Astrocyte (in vitro differentiated cells and primary cell): ENCODE results near the gene VWC2. TPM values are rescaled to one million over a fixed set of nuclear protein-coding genes. Genes with fewer than 3 reads are reported as not detected.

Source experiments
- DNase-seq: peaks from one replicate; pipeline ENCODE4 v3.0.0-alpha.2; 2010; ENCODE audit warnings: low read depth
- FAIRE-seq: peaks from 2 replicates; lab custom pipeline; 2011; peaks lifted over from hg19 to GRCh38; lab: Jason Lieb, UNC
- H2AFZ ChIP-seq: 2 replicates; pipeline ENCODE4 v1.6.0; 2012; ENCODE audit warnings: low read depth, low read length, inconsistent platforms
- H3K27ac ChIP-seq: 2 replicates; pipeline ENCODE4 v1.5.1; 2011; ENCODE audit warnings: low read depth, low read length, inconsistent platforms
- H3K27me3 ChIP-seq: 2 replicates; pipeline ENCODE4 v1.6.0; 2011; ENCODE audit warnings: low read length, inconsistent platforms; ENCODE audit not compliant: insufficient read depth
- H3K36me3 ChIP-seq: 2 replicates; pipeline ENCODE4 v1.5.1; 2011; ENCODE audit warnings: low read length, inconsistent platforms; ENCODE audit not compliant: insufficient read depth
- H3K4me1 ChIP-seq: 2 replicates; pipeline ENCODE4 v1.5.1; 2011; ENCODE audit warnings: low read length, inconsistent platforms; ENCODE audit not compliant: insufficient read depth
- H3K4me2 ChIP-seq: 2 replicates; pipeline ENCODE4 v1.6.0; 2012; ENCODE audit warnings: low read length, inconsistent platforms
- H3K4me3 ChIP-seq: 2 replicates; pipeline ENCODE4 v1.5.1; 2011; ENCODE audit warnings: low read depth, mild to moderate bottlenecking, low read length, inconsistent platforms; ENCODE audit not compliant: insufficient read depth
- H3K79me2 ChIP-seq: 2 replicates; pipeline ENCODE4 v1.6.0; 2012; ENCODE audit warnings: mild to moderate bottlenecking, low read length, inconsistent platforms; ENCODE audit not compliant: insufficient read depth
- H3K9ac ChIP-seq: 2 replicates; pipeline ENCODE4 v1.6.0; 2012; ENCODE audit warnings: mild to moderate bottlenecking, low read length, inconsistent platforms
- H3K9me3 ChIP-seq: 2 replicates; pipeline ENCODE4 v1.5.1; 2012; ENCODE audit warnings: low read depth, mild to moderate bottlenecking, low read length, inconsistent platforms; ENCODE audit not compliant: insufficient read depth
- H4K20me1 ChIP-seq: 2 replicates; pipeline ENCODE4 v1.6.0; 2012; ENCODE audit warnings: low read length, inconsistent platforms; ENCODE audit not compliant: insufficient read depth
- H3K27ac Mint-ChIP-seq: one replicate; pipeline ENCODE4 v1.8.0; 2021; ENCODE audit warnings: mild to moderate bottlenecking, mixed read lengths; ENCODE audit not compliant: unreplicated experiment
- H3K27me3 Mint-ChIP-seq: one replicate; pipeline ENCODE4 v1.8.0; 2021; ENCODE audit warnings: low read depth, mixed read lengths; ENCODE audit not compliant: unreplicated experiment
- H3K36me3 Mint-ChIP-seq: one replicate; pipeline ENCODE4 v1.8.0; 2021; ENCODE audit warnings: low read depth, mixed read lengths; ENCODE audit not compliant: unreplicated experiment
- H3K4me1 Mint-ChIP-seq: one replicate; pipeline ENCODE4 v1.8.0; 2021; ENCODE audit warnings: low read depth, mixed read lengths; ENCODE audit not compliant: unreplicated experiment
- H3K4me3 Mint-ChIP-seq: one replicate; pipeline ENCODE4 v1.8.0; 2021; ENCODE audit warnings: mild to moderate bottlenecking, moderate library complexity, mixed read lengths; ENCODE audit not compliant: unreplicated experiment
- H3K9me3 Mint-ChIP-seq: one replicate; pipeline ENCODE4 v1.8.0; 2021; ENCODE audit warnings: mild to moderate bottlenecking, mixed read lengths; ENCODE audit not compliant: unreplicated experiment
- EZH2 ChIP-seq: IDR thresholded peaks from 2 replicates; pipeline ENCODE4 v1.6.1; 2012; ENCODE audit warnings: mild to moderate bottlenecking, low read length, inconsistent platforms; ENCODE audit not compliant: insufficient read depth
- total RNA-seq: library from RNA; stranded (reverse); gene quantifications from 2 replicates; pipeline ENCODE4 v1.2.1, GENCODE V29; 2021
- TF ChIP-seq, protein P1 (sequence below): IDR thresholded peaks from 2 replicates; pipeline ENCODE4 v1.5.1; 2011; ENCODE audit warnings: low read depth, mild to moderate bottlenecking, inconsistent platforms, low read length, moderate library complexity; ENCODE audit not compliant: insufficient read depth

Gene VWC2
- total RNA-seq, 1 donor from 2014 or later, result not detected

DNA sequence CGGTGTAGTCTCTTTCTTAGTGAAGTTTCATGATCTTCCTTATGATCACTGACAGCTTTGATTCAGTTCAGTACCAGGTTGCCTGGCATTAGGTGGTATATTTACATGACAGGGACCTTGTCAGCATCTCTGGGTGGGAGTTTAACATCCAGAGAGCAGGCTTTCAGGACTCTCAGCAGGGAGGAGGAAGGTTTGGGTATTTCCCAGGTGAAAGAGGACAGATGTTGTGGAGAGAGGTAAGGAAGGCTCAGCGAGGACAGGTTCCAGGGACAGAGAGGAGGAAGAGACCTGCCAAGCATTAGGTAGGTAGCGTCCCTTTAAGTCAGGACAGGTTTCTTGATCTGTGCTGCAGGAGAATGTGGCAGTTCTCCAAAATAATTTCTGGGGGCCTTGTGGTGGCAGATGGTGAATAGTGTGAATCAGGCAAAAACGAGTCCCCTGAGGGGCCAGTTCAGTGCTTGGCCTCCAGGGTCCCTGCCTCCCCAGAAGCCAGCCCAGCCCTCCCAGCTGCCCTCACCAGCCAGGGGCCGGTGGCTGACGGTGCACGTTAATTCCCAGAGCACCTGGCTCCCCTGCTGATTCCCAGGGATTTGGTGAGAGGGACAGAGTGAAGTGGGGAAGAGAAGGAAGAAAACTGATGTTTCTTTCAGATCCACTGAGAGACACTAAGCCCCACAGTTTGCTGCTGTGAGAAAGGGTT lies 82.0 kb downstream of the VWC2 start:
- Histone ChIP-seq H3K9ac (no peak overlapping the region), H3K9me3 (no peaks in the 10 kb centered on the region), H3K4me3 (no peak overlapping the region), H3K36me3 (no peaks in the 10 kb centered on the region), H3K4me2 (no peak overlapping the region), H3K4me1 (no peaks in the 10 kb centered on the region), H2AFZ (no peak overlapping the region), H3K27me3 (no peaks in the 10 kb centered on the region), H4K20me1 (no peaks in the 10 kb centered on the region), H3K27ac (no peak overlapping the region), H3K79me2 (no peaks in the 10 kb centered on the region)
- DNase-seq (no peak), FAIRE-seq (no peak)
- no peak for TF ChIP-seq EZH2
- TF ChIP-seq, protein P1, sequence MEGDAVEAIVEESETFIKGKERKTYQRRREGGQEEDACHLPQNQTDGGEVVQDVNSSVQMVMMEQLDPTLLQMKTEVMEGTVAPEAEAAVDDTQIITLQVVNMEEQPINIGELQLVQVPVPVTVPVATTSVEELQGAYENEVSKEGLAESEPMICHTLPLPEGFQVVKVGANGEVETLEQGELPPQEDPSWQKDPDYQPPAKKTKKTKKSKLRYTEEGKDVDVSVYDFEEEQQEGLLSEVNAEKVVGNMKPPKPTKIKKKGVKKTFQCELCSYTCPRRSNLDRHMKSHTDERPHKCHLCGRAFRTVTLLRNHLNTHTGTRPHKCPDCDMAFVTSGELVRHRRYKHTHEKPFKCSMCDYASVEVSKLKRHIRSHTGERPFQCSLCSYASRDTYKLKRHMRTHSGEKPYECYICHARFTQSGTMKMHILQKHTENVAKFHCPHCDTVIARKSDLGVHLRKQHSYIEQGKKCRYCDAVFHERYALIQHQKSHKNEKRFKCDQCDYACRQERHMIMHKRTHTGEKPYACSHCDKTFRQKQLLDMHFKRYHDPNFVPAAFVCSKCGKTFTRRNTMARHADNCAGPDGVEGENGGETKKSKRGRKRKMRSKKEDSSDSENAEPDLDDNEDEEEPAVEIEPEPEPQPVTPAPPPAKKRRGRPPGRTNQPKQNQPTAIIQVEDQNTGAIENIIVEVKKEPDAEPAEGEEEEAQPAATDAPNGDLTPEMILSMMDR, result no peak
- H3K36me3 Mint-ChIP-seq, result no peaks in the 10 kb centered on the region
- H3K27ac Mint-ChIP-seq, result no peak overlapping the region
- peaks cover 3% of the 10 kb centered on the region for H3K27me3 Mint-ChIP-seq
- H3K9me3 Mint-ChIP-seq, result no peaks in the 10 kb centered on the region
- no peaks in the 10 kb centered on the region for H3K4me1 Mint-ChIP-seq
- H3K4me3 Mint-ChIP-seq, result no peak overlapping the region

DNA sequence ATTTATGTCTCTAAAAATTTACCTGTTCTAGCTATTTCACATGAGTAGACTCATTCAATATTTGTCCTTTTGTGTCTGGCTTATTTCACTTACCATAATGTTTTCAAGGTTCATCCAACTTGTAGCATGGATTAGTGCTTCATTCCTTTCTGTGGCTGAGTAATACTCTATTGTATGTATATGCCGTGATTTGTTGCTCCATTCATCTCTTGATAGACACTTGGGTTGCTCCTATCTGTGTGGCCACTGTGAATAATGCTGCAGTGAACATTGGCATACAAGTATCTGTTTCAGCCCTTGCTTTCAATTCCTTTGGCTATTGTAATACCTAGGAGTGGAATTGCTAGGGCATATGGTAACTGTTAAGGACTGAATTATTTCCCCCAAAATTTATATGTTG lies 86.9 kb downstream of the VWC2 start:
- no peak overlapping the region for H2AFZ ChIP-seq

More for the DNA sequence above, 86.9 kb downstream of the VWC2 start:
- no peak overlapping the region for H3K27ac ChIP-seq
- H3K4me3 ChIP-seq, result no peak overlapping the region
- H3K27me3 Mint-ChIP-seq, result peaks cover 1% of the 10 kb centered on the region
- H3K9me3 ChIP-seq, result no peaks in the 10 kb centered on the region
- H3K4me3 Mint-ChIP-seq, result no peak overlapping the region
- H3K27ac Mint-ChIP-seq, result no peak overlapping the region
- H3K4me1 ChIP-seq, result no peaks in the 10 kb centered on the region
- H3K27me3 ChIP-seq, result no peaks in the 10 kb centered on the region
- no peak overlapping the region for H3K4me2 ChIP-seq
- no peaks in the 10 kb centered on the region for H3K4me1 Mint-ChIP-seq
- DNase-seq, result no peak
- no peaks in the 10 kb centered on the region for H4K20me1 ChIP-seq
- no peaks in the 10 kb centered on the region for H3K36me3 Mint-ChIP-seq
- H3K9ac ChIP-seq, result no peak overlapping the region
- peaks cover 1% of the 10 kb centered on the region for H3K9me3 Mint-ChIP-seq
- no peak for TF ChIP-seq EZH2
- TF ChIP-seq, protein P1, result no peak
- no peak for FAIRE-seq
- no peaks in the 10 kb centered on the region for H3K79me2 ChIP-seq
- H3K36me3 ChIP-seq, result no peaks in the 10 kb centered on the region
